ENCODE data around the gene SUSD3. TPM values are rescaled to one million over a fixed set of nuclear protein-coding genes. Genes with fewer than 3 reads are reported as not detected.

The SUSD3 gene
- total and polyA plus RNA-seq, 2 of the 8 experiments (the other 6 are each of a cell fraction or from before 2014, with no cell fraction given) = 5.5 to 35.4 TPM

- peak; percentile 57 for TF ChIP-seq PHF8 (conservative IDR thresholded peaks at IDR 0.05; ENCODE audit: low read depth, low read length)
- TF ChIP-seq TAF1 (IDR thresholded peaks at IDR 0.05; ENCODE audit: low read depth, low read length) = 0 out of 2 replicates have a peak, but pooled peaks have one; percentile 33
- peak; percentile 40 for TF ChIP-seq ASH2L (IDR thresholded peaks at IDR 0.05; ENCODE audit: low read length)
- TF ChIP-seq KDM1A (IDR thresholded peaks at IDR 0.05; ENCODE audit: borderline replicate concordance, low read length) = peak; percentile 64; the same call in 1 of the 2 replicates
- peak; percentile 65; the same call in 1 of the 2 replicates for TF ChIP-seq SP1 (IDR thresholded peaks at IDR 0.05; ENCODE audit: low read depth, low read length)
Measured at GRCh38 chr9:93058355-93059010, at the start of gene SUSD3 (continued).

Data from H1 (cell line).